Measurements from ENCODE around the gene MBD5.

The MBD5 gene

DNA sequence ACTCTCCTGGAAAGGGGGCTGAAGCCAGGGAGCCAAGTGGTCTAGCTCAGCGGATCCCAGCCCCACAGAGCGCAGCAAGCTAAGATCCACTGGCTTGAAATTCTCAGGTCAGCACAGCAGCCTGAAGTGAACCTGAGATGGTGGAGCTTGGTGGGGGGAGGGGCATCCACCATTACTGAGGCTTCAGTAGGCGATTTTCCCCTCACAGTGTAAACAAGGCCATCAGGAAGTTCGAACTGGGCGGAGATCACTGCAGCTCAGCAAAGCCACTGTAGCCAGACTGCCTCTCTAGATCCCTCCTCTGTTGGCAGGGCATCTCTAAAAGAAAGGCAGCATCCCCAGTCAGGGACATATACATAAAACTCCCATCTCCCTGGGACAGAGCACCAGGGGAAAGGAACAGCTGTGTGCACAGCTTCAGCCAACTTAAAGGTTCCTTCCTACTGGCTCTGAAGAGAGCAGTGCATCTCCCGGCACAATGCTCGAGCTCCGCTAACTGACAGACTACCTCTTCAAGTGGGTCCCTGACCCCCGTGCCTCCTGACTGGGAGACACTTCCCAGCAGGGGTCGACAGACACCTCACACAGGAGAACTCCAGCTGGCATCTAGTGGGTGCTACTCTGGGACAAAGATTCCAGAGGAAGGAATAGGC lies 341.4 kb downstream of the MBD5 start:
- H3K4me3 ChIP-seq (ENCODE audit: low read depth in 1 of 2, low read length in 2 of 2): no peak overlapping the region
- H3K9ac ChIP-seq (ENCODE audit: low read depth in 1 of 2, low read length in 2 of 2): no peak overlapping the region
- no peaks in the 10 kb centered on the region for H3K4me1 ChIP-seq (ENCODE audit: control insufficient read depth in 1 of 2, insufficient read depth in 2 of 2, low read length in 2 of 2)
- H3K27ac ChIP-seq (ENCODE audit: low read depth, low read length): no peak overlapping the region
- no peaks in the 10 kb centered on the region for H3K9me3 ChIP-seq (ENCODE audit: control insufficient read depth in 1 of 2, low read length in 2 of 2)
- H3K27me3 ChIP-seq (ENCODE audit: control insufficient read depth in 1 of 2, insufficient read depth in 2 of 2, low read length in 2 of 2): no peaks in the 10 kb centered on the region
- no peaks in the 10 kb centered on the region for H3K36me3 ChIP-seq (ENCODE audit: control insufficient read depth in 1 of 2, insufficient read depth in 2 of 2, low read length in 2 of 2)

DNA sequence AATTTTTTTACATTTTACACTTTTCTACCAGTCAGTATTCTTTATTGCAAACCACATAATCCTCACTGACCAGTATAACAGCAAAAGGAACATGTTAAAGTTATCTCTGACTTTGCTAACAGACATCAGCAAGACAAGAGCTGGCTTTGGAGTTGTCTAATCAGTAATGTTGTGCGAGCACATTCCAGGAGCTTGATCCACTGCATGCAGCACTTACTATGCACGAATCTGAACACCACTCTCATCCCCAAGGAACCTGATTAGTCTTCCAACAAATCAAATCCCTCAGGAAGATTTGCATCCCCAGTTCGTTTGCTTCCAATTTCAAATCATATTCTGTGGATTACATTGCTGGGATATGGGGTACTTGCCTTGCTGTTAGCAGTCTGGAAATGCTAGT lies 354.3 kb downstream of the MBD5 start:
- Histone ChIP-seq H3K27me3 (ENCODE audit: control insufficient read depth in 1 of 2, insufficient read depth in 2 of 2, low read length in 2 of 2) (no peaks in the 10 kb centered on the region), H3K9me3 (ENCODE audit: control insufficient read depth in 1 of 2, low read length in 2 of 2) (no peaks in the 10 kb centered on the region), H3K27ac (ENCODE audit: low read depth, low read length) (no peak overlapping the region), H3K4me3 (ENCODE audit: low read depth in 1 of 2, low read length in 2 of 2) (no peak overlapping the region), H3K9ac (ENCODE audit: low read depth in 1 of 2, low read length in 2 of 2) (no peak overlapping the region), H3K4me1 (ENCODE audit: control insufficient read depth in 1 of 2, insufficient read depth in 2 of 2, low read length in 2 of 2) (no peaks in the 10 kb centered on the region), H3K36me3 (ENCODE audit: control insufficient read depth in 1 of 2, insufficient read depth in 2 of 2, low read length in 2 of 2) (no peaks in the 10 kb centered on the region)

DNA sequence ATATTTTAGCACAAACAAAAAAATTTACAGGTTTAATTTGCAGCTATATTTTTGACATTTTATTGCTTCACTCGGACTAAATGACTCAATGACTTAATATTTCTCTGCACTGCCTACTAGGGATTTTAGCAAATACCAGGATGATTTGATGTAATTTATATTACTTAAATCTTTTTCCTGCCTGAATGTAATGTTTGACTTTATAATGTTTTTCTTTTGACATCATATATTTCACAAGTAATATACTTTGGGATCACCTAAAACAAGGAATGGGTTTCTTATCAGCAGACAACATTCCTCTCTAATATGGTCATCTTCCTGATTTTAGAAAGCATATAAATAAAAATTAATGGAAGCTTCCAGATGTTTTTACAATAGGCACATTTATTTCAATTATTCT lies 370.4 kb downstream of the MBD5 start:
- Histone ChIP-seq H3K4me1 (ENCODE audit: control insufficient read depth in 1 of 2, insufficient read depth in 2 of 2, low read length in 2 of 2) (no peaks in the 10 kb centered on the region), H3K4me3 (ENCODE audit: low read depth in 1 of 2, low read length in 2 of 2) (no peak overlapping the region), H3K9ac (ENCODE audit: low read depth in 1 of 2, low read length in 2 of 2) (no peak overlapping the region), H3K27me3 (ENCODE audit: control insufficient read depth in 1 of 2, insufficient read depth in 2 of 2, low read length in 2 of 2) (no peaks in the 10 kb centered on the region), H3K27ac (ENCODE audit: low read depth, low read length) (no peak overlapping the region), H3K9me3 (ENCODE audit: control insufficient read depth in 1 of 2, low read length in 2 of 2) (no peaks in the 10 kb centered on the region), H3K36me3 (ENCODE audit: control insufficient read depth in 1 of 2, insufficient read depth in 2 of 2, low read length in 2 of 2) (peaks cover 0 to 3% of the 10 kb centered on the region in 2 donors)

DNA sequence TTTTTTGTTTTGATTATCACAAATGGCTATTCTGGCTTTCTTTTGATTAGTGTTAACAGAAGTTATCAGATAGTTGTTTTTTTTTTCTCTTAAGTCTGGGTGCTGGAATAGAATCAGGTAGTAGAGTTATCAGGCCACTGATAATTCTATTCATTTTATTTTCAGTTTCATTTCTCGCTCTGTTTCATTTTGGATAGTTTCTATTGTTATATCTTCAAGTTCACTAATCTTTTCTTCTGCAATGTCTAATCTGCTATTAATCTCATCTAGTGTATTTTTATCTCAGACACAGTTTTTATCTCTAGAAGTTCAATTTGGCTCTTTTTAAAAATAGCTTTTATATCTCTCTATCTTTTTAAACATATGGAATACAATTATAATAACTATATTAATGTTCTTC lies 381.9 kb downstream of the MBD5 start:
- Histone ChIP-seq H3K9ac (ENCODE audit: low read depth in 1 of 2, low read length in 2 of 2) (no peak overlapping the region), H3K4me3 (ENCODE audit: low read depth in 1 of 2, low read length in 2 of 2) (no peak overlapping the region), H3K4me1 (ENCODE audit: control insufficient read depth in 1 of 2, insufficient read depth in 2 of 2, low read length in 2 of 2) (no peaks in the 10 kb centered on the region), H3K27me3 (ENCODE audit: control insufficient read depth in 1 of 2, insufficient read depth in 2 of 2, low read length in 2 of 2) (no peaks in the 10 kb centered on the region), H3K27ac (ENCODE audit: low read depth, low read length) (no peak overlapping the region), H3K9me3 (ENCODE audit: control insufficient read depth in 1 of 2, low read length in 2 of 2) (no peaks in the 10 kb centered on the region), H3K36me3 (ENCODE audit: control insufficient read depth in 1 of 2, insufficient read depth in 2 of 2, low read length in 2 of 2) (no peaks in the 10 kb centered on the region)

DNA sequence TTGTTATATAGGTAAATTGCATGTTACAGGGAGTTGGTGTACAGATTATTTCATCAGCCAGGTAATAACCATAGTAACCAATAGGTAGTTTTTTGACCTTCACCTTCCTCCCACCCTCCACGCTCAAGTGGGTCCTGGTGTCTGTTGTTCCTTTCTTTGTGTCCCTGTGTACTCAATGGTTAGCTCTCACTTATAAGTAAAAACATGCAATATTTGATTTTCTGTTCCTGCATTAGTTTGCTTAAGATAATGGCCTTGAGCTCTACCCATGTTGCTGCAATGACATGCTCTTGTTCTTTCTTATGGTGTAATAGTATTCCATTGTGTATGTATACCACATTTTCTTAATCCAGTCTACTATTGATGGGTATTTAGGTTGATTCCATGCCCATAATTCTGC lies 390.0 kb downstream of the MBD5 start:
- Histone ChIP-seq H3K27me3 (ENCODE audit: control insufficient read depth in 1 of 2, insufficient read depth in 2 of 2, low read length in 2 of 2) (no peaks in the 10 kb centered on the region), H3K36me3 (ENCODE audit: control insufficient read depth in 1 of 2, insufficient read depth in 2 of 2, low read length in 2 of 2) (no peaks in the 10 kb centered on the region), H3K9me3 (ENCODE audit: control insufficient read depth in 1 of 2, low read length in 2 of 2) (peaks cover 6 to 8% of the 10 kb centered on the region in 2 donors), H3K27ac (ENCODE audit: low read depth, low read length) (no peak overlapping the region), H3K9ac (ENCODE audit: low read depth in 1 of 2, low read length in 2 of 2) (no peak overlapping the region), H3K4me1 (ENCODE audit: control insufficient read depth in 1 of 2, insufficient read depth in 2 of 2, low read length in 2 of 2) (no peaks in the 10 kb centered on the region), H3K4me3 (ENCODE audit: low read depth in 1 of 2, low read length in 2 of 2) (no peak overlapping the region)

DNA sequence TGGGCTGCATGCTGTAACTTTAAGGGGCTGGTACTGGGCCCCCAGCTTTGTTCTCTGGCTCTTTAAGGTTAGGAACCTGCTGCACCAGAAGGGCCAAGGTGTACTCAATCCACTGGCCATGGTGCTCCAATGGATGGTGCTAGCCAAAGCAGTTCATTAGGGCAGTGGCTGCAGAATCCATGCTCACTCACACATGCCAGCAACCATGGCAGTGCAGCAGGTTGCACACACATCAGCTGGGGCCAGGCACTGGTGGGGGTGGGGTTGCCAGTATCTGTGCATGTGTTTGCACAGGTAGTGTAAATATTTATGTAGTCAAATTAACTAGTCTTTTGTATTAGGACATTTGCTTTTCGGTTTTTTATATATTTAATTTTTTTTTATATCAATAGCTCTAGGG lies 395.4 kb downstream of the MBD5 start:
- H3K4me1 ChIP-seq (ENCODE audit: control insufficient read depth in 1 of 2, insufficient read depth in 2 of 2, low read length in 2 of 2): no peaks in the 10 kb centered on the region
- H3K36me3 ChIP-seq (ENCODE audit: control insufficient read depth in 1 of 2, insufficient read depth in 2 of 2, low read length in 2 of 2): peaks cover 0 to 4% of the 10 kb centered on the region in 2 donors
- no peak overlapping the region for H3K27ac ChIP-seq (ENCODE audit: low read depth, low read length)
- H3K27me3 ChIP-seq (ENCODE audit: control insufficient read depth in 1 of 2, insufficient read depth in 2 of 2, low read length in 2 of 2): no peaks in the 10 kb centered on the region
- H3K9ac ChIP-seq (ENCODE audit: low read depth in 1 of 2, low read length in 2 of 2): no peak overlapping the region
- H3K4me3 ChIP-seq (ENCODE audit: low read depth in 1 of 2, low read length in 2 of 2): no peak overlapping the region
- H3K9me3 ChIP-seq (ENCODE audit: control insufficient read depth in 1 of 2, low read length in 2 of 2): peaks cover 6 to 8% of the 10 kb centered on the region in 2 donors

DNA sequence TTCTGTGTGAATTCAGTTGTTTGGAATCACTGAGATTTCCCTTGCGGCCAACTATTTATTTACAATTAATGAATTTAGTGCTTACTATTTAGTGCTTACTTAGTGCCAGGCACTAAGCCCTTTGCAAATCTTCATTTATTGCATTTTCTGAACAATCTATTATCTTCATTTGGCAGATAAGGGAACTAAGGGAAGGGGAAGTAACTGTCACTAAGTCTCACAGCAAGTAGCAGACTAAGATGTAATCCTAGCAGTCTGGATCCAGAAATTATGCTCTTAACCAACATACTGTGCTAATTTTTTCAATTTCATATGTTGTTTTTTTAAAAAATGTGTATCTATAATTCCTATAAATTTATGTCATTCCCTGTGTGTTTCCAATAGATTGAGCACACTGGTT lies 409.2 kb downstream of the MBD5 start:
- H3K27ac ChIP-seq (ENCODE audit: low read depth, low read length): no peak overlapping the region

DNA sequence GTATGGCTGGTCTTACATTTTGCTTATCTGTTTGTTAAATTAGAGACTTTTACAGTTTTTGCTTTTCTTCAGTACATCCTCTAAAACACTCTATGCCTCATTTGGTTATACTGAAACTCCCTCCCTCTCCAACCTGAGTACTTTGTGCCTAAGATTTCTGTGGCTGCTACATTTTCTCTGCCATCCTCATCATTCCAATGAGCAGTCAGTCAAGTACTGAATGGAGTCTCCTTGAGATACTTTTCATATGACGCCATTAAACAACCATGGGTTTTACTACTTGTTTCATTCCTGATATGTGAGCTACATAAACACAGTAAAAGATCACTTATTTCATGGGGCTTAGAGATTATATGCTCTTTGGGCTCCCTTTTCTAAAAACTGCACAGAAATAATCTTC lies 427.0 kb downstream of the MBD5 start:
- H3K4me1 ChIP-seq (ENCODE audit: control insufficient read depth in 1 of 2, insufficient read depth in 2 of 2, low read length in 2 of 2): no peaks in the 10 kb centered on the region
- H3K9me3 ChIP-seq (ENCODE audit: control insufficient read depth in 1 of 2, low read length in 2 of 2): no peaks in the 10 kb centered on the region
- no peak overlapping the region for H3K9ac ChIP-seq (ENCODE audit: low read depth in 1 of 2, low read length in 2 of 2)
- H3K27me3 ChIP-seq (ENCODE audit: control insufficient read depth in 1 of 2, insufficient read depth in 2 of 2, low read length in 2 of 2): no peaks in the 10 kb centered on the region
- H3K27ac ChIP-seq (ENCODE audit: low read depth, low read length): no peak overlapping the region
- no peak overlapping the region for H3K4me3 ChIP-seq (ENCODE audit: low read depth in 1 of 2, low read length in 2 of 2)
- H3K36me3 ChIP-seq (ENCODE audit: control insufficient read depth in 1 of 2, insufficient read depth in 2 of 2, low read length in 2 of 2): no peaks in the 10 kb centered on the region

More for the DNA sequence above, 409.2 kb downstream of the MBD5 start:
- Histone ChIP-seq H3K27me3 (ENCODE audit: control insufficient read depth in 1 of 2, insufficient read depth in 2 of 2, low read length in 2 of 2) (no peaks in the 10 kb centered on the region), H3K9me3 (ENCODE audit: control insufficient read depth in 1 of 2, low read length in 2 of 2) (no peaks in the 10 kb centered on the region), H3K4me1 (ENCODE audit: control insufficient read depth in 1 of 2, insufficient read depth in 2 of 2, low read length in 2 of 2) (no peaks in the 10 kb centered on the region), H3K36me3 (ENCODE audit: control insufficient read depth in 1 of 2, insufficient read depth in 2 of 2, low read length in 2 of 2) (no peaks in the 10 kb centered on the region), H3K9ac (ENCODE audit: low read depth in 1 of 2, low read length in 2 of 2) (no peak overlapping the region), H3K4me3 (ENCODE audit: low read depth in 1 of 2, low read length in 2 of 2) (no peak overlapping the region)

DNA sequence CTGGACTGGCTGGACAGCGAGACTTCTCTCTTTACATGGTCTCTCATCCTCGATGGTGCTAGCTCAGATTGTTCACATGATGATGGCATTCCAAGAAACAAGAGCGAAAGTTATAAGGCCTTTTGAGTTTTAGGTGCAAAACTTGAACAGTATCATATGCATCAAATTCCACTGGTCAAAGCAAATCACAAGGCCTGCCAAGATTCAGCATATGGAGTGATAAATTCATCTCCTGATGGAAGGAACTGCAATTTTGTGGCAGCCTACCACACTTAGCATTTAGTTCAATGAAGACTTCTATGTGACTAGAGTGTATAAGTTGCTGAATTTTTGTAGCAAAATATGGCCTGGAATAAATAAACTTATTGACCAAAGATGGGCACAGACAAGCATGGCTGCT lies 429.6 kb downstream of the MBD5 start:
- Histone ChIP-seq H3K36me3 (ENCODE audit: control insufficient read depth in 1 of 2, insufficient read depth in 2 of 2, low read length in 2 of 2) (no peaks in the 10 kb centered on the region), H3K9ac (ENCODE audit: low read depth in 1 of 2, low read length in 2 of 2) (no peak overlapping the region), H3K4me3 (ENCODE audit: low read depth in 1 of 2, low read length in 2 of 2) (no peak overlapping the region), H3K27me3 (ENCODE audit: control insufficient read depth in 1 of 2, insufficient read depth in 2 of 2, low read length in 2 of 2) (no peaks in the 10 kb centered on the region), H3K4me1 (ENCODE audit: control insufficient read depth in 1 of 2, insufficient read depth in 2 of 2, low read length in 2 of 2) (no peaks in the 10 kb centered on the region), H3K27ac (ENCODE audit: low read depth, low read length) (no peak overlapping the region), H3K9me3 (ENCODE audit: control insufficient read depth in 1 of 2, low read length in 2 of 2) (no peaks in the 10 kb centered on the region)

DNA sequence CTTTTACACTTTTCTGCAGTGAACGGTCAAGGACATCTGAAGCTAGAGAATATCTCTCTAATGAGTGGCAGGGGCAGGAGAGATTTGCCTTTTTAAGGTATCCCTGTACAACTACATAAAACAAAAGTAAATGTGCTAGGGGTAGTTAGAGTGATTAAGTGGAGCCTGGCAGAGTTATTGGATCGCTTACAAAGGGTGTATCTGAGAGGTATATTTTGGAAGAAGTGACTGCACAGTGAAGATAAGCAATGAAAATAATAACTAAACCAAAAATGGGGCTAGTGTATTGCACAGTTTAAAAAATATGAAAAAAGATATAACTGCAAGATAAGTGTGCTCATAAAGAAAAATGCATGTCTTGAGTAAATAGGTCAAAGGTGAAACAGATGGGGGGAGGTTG lies 430.2 kb downstream of the MBD5 start:
- Histone ChIP-seq H3K36me3 (ENCODE audit: control insufficient read depth in 1 of 2, insufficient read depth in 2 of 2, low read length in 2 of 2) (no peaks in the 10 kb centered on the region), H3K27ac (ENCODE audit: low read depth, low read length) (no peak overlapping the region), H3K27me3 (ENCODE audit: control insufficient read depth in 1 of 2, insufficient read depth in 2 of 2, low read length in 2 of 2) (no peaks in the 10 kb centered on the region), H3K9ac (ENCODE audit: low read depth in 1 of 2, low read length in 2 of 2) (no peak overlapping the region), H3K4me1 (ENCODE audit: control insufficient read depth in 1 of 2, insufficient read depth in 2 of 2, low read length in 2 of 2) (no peaks in the 10 kb centered on the region), H3K4me3 (ENCODE audit: low read depth in 1 of 2, low read length in 2 of 2) (no peak overlapping the region), H3K9me3 (ENCODE audit: control insufficient read depth in 1 of 2, low read length in 2 of 2) (no peaks in the 10 kb centered on the region)

DNA sequence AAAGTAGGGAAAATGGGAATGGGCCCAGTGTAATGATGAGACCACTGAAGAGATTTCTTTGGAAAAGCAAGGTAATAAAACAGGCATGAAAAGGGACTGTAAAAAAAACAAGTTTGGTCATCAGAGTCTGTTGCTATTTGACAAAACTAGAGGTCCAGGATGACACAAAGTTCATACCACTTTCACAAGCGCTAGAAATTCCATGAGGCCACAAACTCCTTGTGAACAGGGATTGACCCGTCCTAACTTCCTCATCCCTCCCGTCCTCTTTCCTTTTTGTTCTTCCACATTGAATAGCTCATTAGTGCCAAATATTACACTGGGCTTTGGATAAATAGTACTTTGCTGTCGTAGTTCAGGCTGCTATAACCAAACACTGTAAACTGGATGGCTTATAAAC lies 434.9 kb downstream of the MBD5 start:
- no peaks in the 10 kb centered on the region for H3K9me3 ChIP-seq (ENCODE audit: control insufficient read depth in 1 of 2, low read length in 2 of 2)
- no peaks in the 10 kb centered on the region for H3K27me3 ChIP-seq (ENCODE audit: control insufficient read depth in 1 of 2, insufficient read depth in 2 of 2, low read length in 2 of 2)
- no peak overlapping the region for H3K27ac ChIP-seq (ENCODE audit: low read depth, low read length)
- H3K36me3 ChIP-seq (ENCODE audit: control insufficient read depth in 1 of 2, insufficient read depth in 2 of 2, low read length in 2 of 2): no peaks in the 10 kb centered on the region
- no peaks in the 10 kb centered on the region for H3K4me1 ChIP-seq (ENCODE audit: control insufficient read depth in 1 of 2, insufficient read depth in 2 of 2, low read length in 2 of 2)
- H3K4me3 ChIP-seq (ENCODE audit: low read depth in 1 of 2, low read length in 2 of 2): no peak overlapping the region
- H3K9ac ChIP-seq (ENCODE audit: low read depth in 1 of 2, low read length in 2 of 2): no peak overlapping the region

Measured in duodenal mucosa (tissue), 2 donors.